A673 (cell line): ENCODE measurements around the gene ALDH1A3.

Experiments used
- CTCF ChIP-seq: fragments of 300-800, 200-600 bp; sonication (generic); conservative IDR thresholded peaks from 2 replicates; pipeline ENCODE4 v1.5.1; 2017; ENCODE audit warnings: low read depth, mild to moderate bottlenecking, antibody characterized with exemption, low read length, moderate library complexity, mixed read lengths
- EZH2 ChIP-seq: fragments of 200-600 bp; sonication (generic); IDR thresholded peaks from 2 replicates; pipeline ENCODE4 v1.6.1; 2017; ENCODE audit warnings: borderline replicate concordance, low read depth, mild to moderate bottlenecking, mixed read lengths, antibody characterized with exemption, low read length; ENCODE audit not compliant: poor library complexity, severe bottlenecking

- TF ChIP-seq CTCF (no peak), EZH2 (no peak)
These were observed 50.7 kb downstream of the ALDH1A3 start for GRCh38 chr15:100930306-100930848.
